ENCODE results near the gene ID1. TPM values are rescaled to one million over a fixed set of nuclear protein-coding genes. Genes with fewer than 3 reads are reported as not detected.

Gene ID1
- total and polyA plus RNA-seq, 2 of the 13 experiments (the other 11 are each of a cell fraction or from before 2014, with no cell fraction given), result 320 to 419 TPM

- TF ChIP-seq YEATS2 (CRISPR knock-in tag; IDR thresholded peaks at IDR 0.05; ENCODE audit: borderline replicate concordance) (peak; percentile 90), CHD4 (IDR thresholded peaks at IDR 0.05; ENCODE audit: borderline replicate concordance, low read length) (peak; percentile 13; the same call in 1 of the 2 replicates), ZNF782 (CRISPR knock-in tag; IDR thresholded peaks at IDR 0.05; ENCODE audit: borderline replicate concordance) (peak; percentile 95), ZNF577 (CRISPR knock-in tag; IDR thresholded peaks at IDR 0.05; ENCODE audit: borderline replicate concordance, low read depth) (no peak), PHF8 (CRISPR knock-in tag; IDR thresholded peaks at IDR 0.05) (peak; percentile 64), MZF1 (CRISPR knock-in tag; IDR thresholded peaks at IDR 0.05; ENCODE audit: borderline replicate concordance) (peak; percentile 97; the same call in 1 of the 2 replicates), SALL2 (CRISPR knock-in tag; IDR thresholded peaks at IDR 0.05) (peak; percentile 100), CBX5 (CRISPR knock-in tag; IDR thresholded peaks at IDR 0.05; ENCODE audit: borderline replicate concordance) (peak; percentile 93; the same call in 1 of the 2 replicates), TAF1 (CRISPR knock-in tag; IDR thresholded peaks at IDR 0.05) (peak; percentile 90), KLF16 (CRISPR knock-in tag; IDR thresholded peaks at IDR 0.05) (peak in 1 of 2 experiments; percentile 100; a peak in 2 of 4 replicates), SMYD3 (CRISPR knock-in tag; IDR thresholded peaks at IDR 0.05) (peak; percentile 98), TBP (CRISPR knock-in tag; IDR thresholded peaks at IDR 0.05) (peak; percentile 94; the same call in 1 of the 2 replicates), ZNF17 (CRISPR knock-in tag; IDR thresholded peaks at IDR 0.05) (peak; percentile 75; the same call in 1 of the 2 replicates), ESRRA (CRISPR knock-in tag; IDR thresholded peaks at IDR 0.05; ENCODE audit: low read depth) (peak; percentile 98; the same call in 1 of the 2 replicates), NR2F1 (CRISPR knock-in tag; IDR thresholded peaks at IDR 0.05) (peak; percentile 90 to 94), SMAD9 (CRISPR knock-in tag; IDR thresholded peaks at IDR 0.05) (peak; percentile 87)
- TF ChIP-seq, protein P1, sequence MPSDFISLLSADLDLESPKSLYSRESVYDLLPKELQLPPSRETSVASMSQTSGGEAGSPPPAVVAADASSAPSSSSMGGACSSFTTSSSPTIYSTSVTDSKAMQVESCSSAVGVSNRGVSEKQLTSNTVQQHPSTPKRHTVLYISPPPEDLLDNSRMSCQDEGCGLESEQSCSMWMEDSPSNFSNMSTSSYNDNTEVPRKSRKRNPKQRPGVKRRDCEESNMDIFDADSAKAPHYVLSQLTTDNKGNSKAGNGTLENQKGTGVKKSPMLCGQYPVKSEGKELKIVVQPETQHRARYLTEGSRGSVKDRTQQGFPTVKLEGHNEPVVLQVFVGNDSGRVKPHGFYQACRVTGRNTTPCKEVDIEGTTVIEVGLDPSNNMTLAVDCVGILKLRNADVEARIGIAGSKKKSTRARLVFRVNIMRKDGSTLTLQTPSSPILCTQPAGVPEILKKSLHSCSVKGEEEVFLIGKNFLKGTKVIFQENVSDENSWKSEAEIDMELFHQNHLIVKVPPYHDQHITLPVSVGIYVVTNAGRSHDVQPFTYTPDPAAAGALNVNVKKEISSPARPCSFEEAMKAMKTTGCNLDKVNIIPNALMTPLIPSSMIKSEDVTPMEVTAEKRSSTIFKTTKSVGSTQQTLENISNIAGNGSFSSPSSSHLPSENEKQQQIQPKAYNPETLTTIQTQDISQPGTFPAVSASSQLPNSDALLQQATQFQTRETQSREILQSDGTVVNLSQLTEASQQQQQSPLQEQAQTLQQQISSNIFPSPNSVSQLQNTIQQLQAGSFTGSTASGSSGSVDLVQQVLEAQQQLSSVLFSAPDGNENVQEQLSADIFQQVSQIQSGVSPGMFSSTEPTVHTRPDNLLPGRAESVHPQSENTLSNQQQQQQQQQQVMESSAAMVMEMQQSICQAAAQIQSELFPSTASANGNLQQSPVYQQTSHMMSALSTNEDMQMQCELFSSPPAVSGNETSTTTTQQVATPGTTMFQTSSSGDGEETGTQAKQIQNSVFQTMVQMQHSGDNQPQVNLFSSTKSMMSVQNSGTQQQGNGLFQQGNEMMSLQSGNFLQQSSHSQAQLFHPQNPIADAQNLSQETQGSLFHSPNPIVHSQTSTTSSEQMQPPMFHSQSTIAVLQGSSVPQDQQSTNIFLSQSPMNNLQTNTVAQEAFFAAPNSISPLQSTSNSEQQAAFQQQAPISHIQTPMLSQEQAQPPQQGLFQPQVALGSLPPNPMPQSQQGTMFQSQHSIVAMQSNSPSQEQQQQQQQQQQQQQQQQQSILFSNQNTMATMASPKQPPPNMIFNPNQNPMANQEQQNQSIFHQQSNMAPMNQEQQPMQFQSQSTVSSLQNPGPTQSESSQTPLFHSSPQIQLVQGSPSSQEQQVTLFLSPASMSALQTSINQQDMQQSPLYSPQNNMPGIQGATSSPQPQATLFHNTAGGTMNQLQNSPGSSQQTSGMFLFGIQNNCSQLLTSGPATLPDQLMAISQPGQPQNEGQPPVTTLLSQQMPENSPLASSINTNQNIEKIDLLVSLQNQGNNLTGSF (CRISPR knock-in tag; IDR thresholded peaks at IDR 0.05), result peak; percentile 89
- TF ChIP-seq, protein P2, sequence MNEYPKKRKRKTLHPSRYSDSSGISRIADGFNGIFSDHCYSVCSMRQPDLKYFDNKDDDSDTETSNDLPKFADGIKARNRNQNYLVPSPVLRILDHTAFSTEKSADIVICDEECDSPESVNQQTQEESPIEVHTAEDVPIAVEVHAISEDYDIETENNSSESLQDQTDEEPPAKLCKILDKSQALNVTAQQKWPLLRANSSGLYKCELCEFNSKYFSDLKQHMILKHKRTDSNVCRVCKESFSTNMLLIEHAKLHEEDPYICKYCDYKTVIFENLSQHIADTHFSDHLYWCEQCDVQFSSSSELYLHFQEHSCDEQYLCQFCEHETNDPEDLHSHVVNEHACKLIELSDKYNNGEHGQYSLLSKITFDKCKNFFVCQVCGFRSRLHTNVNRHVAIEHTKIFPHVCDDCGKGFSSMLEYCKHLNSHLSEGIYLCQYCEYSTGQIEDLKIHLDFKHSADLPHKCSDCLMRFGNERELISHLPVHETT (CRISPR knock-in tag; conservative IDR thresholded peaks at IDR 0.05), result peak; percentile 99
- TF ChIP-seq, protein P3, sequence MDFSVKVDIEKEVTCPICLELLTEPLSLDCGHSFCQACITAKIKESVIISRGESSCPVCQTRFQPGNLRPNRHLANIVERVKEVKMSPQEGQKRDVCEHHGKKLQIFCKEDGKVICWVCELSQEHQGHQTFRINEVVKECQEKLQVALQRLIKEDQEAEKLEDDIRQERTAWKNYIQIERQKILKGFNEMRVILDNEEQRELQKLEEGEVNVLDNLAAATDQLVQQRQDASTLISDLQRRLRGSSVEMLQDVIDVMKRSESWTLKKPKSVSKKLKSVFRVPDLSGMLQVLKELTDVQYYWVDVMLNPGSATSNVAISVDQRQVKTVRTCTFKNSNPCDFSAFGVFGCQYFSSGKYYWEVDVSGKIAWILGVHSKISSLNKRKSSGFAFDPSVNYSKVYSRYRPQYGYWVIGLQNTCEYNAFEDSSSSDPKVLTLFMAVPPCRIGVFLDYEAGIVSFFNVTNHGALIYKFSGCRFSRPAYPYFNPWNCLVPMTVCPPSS (IDR thresholded peaks at IDR 0.05), result no peak
- TF ChIP-seq, protein P4, sequence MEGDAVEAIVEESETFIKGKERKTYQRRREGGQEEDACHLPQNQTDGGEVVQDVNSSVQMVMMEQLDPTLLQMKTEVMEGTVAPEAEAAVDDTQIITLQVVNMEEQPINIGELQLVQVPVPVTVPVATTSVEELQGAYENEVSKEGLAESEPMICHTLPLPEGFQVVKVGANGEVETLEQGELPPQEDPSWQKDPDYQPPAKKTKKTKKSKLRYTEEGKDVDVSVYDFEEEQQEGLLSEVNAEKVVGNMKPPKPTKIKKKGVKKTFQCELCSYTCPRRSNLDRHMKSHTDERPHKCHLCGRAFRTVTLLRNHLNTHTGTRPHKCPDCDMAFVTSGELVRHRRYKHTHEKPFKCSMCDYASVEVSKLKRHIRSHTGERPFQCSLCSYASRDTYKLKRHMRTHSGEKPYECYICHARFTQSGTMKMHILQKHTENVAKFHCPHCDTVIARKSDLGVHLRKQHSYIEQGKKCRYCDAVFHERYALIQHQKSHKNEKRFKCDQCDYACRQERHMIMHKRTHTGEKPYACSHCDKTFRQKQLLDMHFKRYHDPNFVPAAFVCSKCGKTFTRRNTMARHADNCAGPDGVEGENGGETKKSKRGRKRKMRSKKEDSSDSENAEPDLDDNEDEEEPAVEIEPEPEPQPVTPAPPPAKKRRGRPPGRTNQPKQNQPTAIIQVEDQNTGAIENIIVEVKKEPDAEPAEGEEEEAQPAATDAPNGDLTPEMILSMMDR (CRISPR knock-in tag; IDR thresholded peaks at IDR 0.05), result peak; percentile 45; the same call in 1 of the 2 replicates
These were observed 3.3 kb downstream of the ID1 start (continued) for GRCh38 chr20:31608251-31608945.

Data from HepG2 (cell line).